HUES6 (cell line): ENCODE measurements around the gene DHRS9.

ENCODE experiments used
- H3K27ac ChIP-seq: 2 replicates; pipeline ENCODE4 v1.7.0; 2013; ENCODE audit warnings: low read depth, mild to moderate bottlenecking, low read length, inconsistent platforms
- H3K27me3 ChIP-seq: 2 replicates; pipeline ENCODE4 v1.6.1; 2013; ENCODE audit warnings: low read length; ENCODE audit not compliant: control insufficient read depth, insufficient read depth
- H3K36me3 ChIP-seq: 2 replicates; pipeline ENCODE4 v1.6.1; 2013; ENCODE audit warnings: low read length; ENCODE audit not compliant: control insufficient read depth, insufficient read depth
- H3K4me1 ChIP-seq: 2 replicates; pipeline ENCODE4 v1.6.1; 2013; ENCODE audit warnings: low read length; ENCODE audit not compliant: control insufficient read depth, insufficient read depth
- H3K4me3 ChIP-seq: 2 replicates; pipeline ENCODE4 v1.5.1; 2013; ENCODE audit warnings: low read depth, low read length
- H3K9ac ChIP-seq: one replicate; pipeline ENCODE4 v1.6.1; 2013; ENCODE audit warnings: mild to moderate bottlenecking, low read length
- H3K9me3 ChIP-seq: 2 replicates; pipeline ENCODE4 v1.6.1; 2013; ENCODE audit warnings: low read depth, low read length; ENCODE audit not compliant: control insufficient read depth, insufficient read depth

Gene DHRS9

DNA sequence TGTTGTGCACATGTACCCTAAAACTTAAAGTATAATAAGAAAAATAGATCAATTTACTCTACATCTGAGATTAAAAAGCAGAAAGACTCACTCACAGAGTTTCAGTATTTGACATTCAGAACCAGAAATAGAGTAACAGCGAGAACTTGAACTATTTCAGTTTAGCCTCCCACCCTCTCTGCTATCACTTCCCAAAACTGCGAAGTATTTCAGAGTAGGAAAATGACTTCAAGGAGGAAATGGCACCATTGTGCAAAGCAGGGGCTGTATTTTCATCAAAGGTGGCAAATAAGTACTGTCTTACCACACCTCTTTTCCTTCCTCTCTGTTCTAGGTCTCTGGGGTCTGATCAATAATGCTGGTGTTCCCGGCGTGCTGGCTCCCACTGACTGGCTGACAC, 13.6 kb downstream of the DHRS9 start:
- Histone ChIP-seq H3K27ac (no peak overlapping the region), H3K36me3 (no peaks in the 10 kb centered on the region), H3K4me3 (no peak overlapping the region), H3K9ac (no peak overlapping the region), H3K27me3 (no peaks in the 10 kb centered on the region), H3K9me3 (no peaks in the 10 kb centered on the region), H3K4me1 (no peaks in the 10 kb centered on the region)

GRCh38 chr2:169086893-169087467, 17.6 kb downstream of the DHRS9 start:
- Histone ChIP-seq H3K4me3 (no peak overlapping the region), H3K27ac (no peak overlapping the region), H3K27me3 (no peaks in the 10 kb centered on the region), H3K9me3 (no peaks in the 10 kb centered on the region), H3K36me3 (no peaks in the 10 kb centered on the region), H3K9ac (no peak overlapping the region), H3K4me1 (no peaks in the 10 kb centered on the region)

DNA sequence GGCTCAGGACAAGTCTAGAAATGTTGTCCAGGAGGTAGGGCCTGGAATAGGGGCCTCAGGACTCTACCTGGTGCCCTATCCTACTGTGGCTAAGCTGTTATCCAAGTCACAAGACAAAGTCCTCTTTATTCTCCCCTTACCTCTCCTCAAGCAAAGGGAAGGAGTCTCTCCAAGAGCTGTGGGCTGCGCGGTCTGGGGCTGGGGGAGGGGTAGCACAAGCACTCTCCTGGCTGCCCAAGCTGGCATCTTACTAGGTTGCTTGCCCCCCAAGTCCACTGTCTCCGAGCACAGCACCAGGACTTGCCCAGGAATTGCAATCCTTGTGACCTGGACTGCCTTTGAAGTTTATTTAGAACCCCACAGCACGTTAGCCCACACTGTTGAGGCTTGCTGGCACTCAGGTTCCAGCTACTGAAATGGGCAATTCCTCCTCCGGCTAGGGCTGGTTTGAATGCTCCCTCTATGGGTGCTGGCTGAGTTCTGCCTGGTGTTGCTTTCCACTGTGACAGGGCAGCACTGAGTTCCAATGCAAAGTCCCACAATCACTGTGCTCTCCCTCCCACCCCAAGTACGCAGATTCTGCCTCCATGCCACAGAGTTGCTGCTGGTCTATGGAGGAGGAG, 18.5 kb downstream of the DHRS9 start:
- H3K36me3 ChIP-seq = no peaks in the 10 kb centered on the region
- H3K27ac ChIP-seq = no peak overlapping the region
- H3K27me3 ChIP-seq = no peaks in the 10 kb centered on the region
- no peaks in the 10 kb centered on the region for H3K9me3 ChIP-seq
- H3K4me3 ChIP-seq = no peak overlapping the region
- H3K4me1 ChIP-seq = no peaks in the 10 kb centered on the region
- no peak overlapping the region for H3K9ac ChIP-seq

GRCh38 chr2:169089182-169089581, 19.8 kb downstream of the DHRS9 start:
- Histone ChIP-seq H3K4me1 (no peaks in the 10 kb centered on the region), H3K9ac (no peak overlapping the region), H3K9me3 (no peaks in the 10 kb centered on the region), H3K36me3 (no peaks in the 10 kb centered on the region), H3K4me3 (no peak overlapping the region), H3K27ac (no peak overlapping the region), H3K27me3 (no peaks in the 10 kb centered on the region)

- Histone ChIP-seq H3K27ac (no peak overlapping the region), H3K9ac (no peak overlapping the region), H3K4me3 (no peak overlapping the region), H3K27me3 (no peaks in the 10 kb centered on the region), H3K4me1 (no peaks in the 10 kb centered on the region), H3K36me3 (no peaks in the 10 kb centered on the region), H3K9me3 (no peaks in the 10 kb centered on the region)
Observed at GRCh38 chr2:169090133-169090820, 20.9 kb downstream of the DHRS9 start.

GRCh38 chr2:169091256-169091655, 21.9 kb downstream of the DHRS9 start:
- no peak overlapping the region for H3K9ac ChIP-seq
- no peak overlapping the region for H3K27ac ChIP-seq
- no peaks in the 10 kb centered on the region for H3K27me3 ChIP-seq
- H3K36me3 ChIP-seq = no peaks in the 10 kb centered on the region
- H3K4me3 ChIP-seq = no peak overlapping the region
- no peaks in the 10 kb centered on the region for H3K9me3 ChIP-seq
- H3K4me1 ChIP-seq = no peaks in the 10 kb centered on the region

GRCh38 chr2:169091761-169092519, 22.6 kb downstream of the DHRS9 start:
- Histone ChIP-seq H3K27me3 (no peaks in the 10 kb centered on the region), H3K4me1 (no peaks in the 10 kb centered on the region), H3K9me3 (no peaks in the 10 kb centered on the region), H3K27ac (no peak overlapping the region), H3K36me3 (no peaks in the 10 kb centered on the region), H3K4me3 (no peak overlapping the region), H3K9ac (no peak overlapping the region)

DNA sequence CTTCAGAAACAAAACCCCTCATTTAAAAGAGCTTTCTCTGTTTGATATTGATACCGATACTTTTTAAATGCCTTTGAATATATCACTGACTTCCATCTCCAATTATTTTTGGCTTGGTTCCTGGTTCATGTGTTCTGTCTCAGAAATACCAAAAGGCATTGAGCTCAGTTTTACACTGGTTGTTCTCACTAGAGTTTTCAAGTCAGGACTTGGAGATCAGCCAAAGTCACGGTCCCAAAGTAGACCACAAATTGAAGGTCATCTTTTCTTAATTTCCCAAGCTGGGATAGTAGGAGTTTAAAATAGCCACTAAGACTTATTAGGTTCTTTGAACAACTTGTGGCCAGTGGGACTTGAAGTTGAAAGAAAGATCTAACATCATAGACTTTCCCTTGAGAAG, 24.2 kb downstream of the DHRS9 start:
- Histone ChIP-seq H3K27ac (no peak overlapping the region), H3K9ac (no peak overlapping the region), H3K9me3 (no peaks in the 10 kb centered on the region), H3K36me3 (no peaks in the 10 kb centered on the region), H3K4me3 (no peak overlapping the region), H3K27me3 (no peaks in the 10 kb centered on the region), H3K4me1 (no peaks in the 10 kb centered on the region)

DNA sequence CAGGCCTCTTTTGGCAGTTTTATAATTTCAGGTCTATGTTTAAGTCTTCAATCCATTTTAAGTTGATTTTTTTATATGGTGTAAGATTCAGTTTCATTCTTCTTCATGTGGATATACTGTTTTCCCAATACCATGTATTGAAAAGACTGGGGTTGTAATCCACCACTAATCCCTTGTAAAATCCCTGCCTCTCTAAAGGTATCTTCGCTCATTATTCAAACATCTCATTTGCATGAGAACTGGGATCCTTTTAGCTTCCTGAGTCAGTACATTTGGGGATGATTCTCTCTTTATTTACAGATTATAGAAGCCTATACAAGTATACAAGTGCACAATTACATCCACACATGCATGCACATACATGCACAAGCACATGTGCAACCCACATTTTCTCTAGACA, 25.3 kb downstream of the DHRS9 start:
- Histone ChIP-seq H3K27ac (no peak overlapping the region), H3K27me3 (no peaks in the 10 kb centered on the region), H3K4me3 (no peak overlapping the region), H3K36me3 (no peaks in the 10 kb centered on the region), H3K9ac (no peak overlapping the region), H3K4me1 (no peaks in the 10 kb centered on the region), H3K9me3 (no peaks in the 10 kb centered on the region)

- Histone ChIP-seq H3K4me3 (no peak overlapping the region), H3K36me3 (no peaks in the 10 kb centered on the region), H3K9me3 (no peaks in the 10 kb centered on the region), H3K4me1 (no peaks in the 10 kb centered on the region), H3K27me3 (no peaks in the 10 kb centered on the region), H3K9ac (no peak overlapping the region), H3K27ac (no peak overlapping the region)
Observed at GRCh38 chr2:169095621-169096105, 26.3 kb downstream of the DHRS9 start.

DNA sequence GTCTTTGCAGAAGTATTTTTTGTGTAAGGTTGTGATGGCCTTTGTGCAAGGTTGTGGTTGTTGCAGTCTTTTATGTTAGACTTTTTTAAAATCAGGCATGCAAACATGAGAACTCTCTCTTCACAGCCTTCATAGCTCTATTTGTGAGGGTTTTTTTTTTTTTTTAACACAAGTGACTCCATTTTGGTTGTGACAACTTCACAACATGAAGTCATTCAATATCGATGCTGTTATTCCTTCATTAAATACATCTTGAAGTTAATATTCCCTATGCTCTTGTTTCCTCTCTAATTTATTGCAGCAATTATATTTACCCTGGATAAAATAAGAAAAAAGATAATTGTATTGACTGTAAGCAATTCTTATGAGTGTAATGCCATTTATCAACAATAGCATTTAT, 35.5 kb downstream of the DHRS9 start:
- Histone ChIP-seq H3K9ac (no peak overlapping the region), H3K4me3 (no peak overlapping the region), H3K27ac (no peak overlapping the region), H3K4me1 (no peaks in the 10 kb centered on the region), H3K27me3 (no peaks in the 10 kb centered on the region), H3K36me3 (no peaks in the 10 kb centered on the region), H3K9me3 (no peaks in the 10 kb centered on the region)
